ENCODE measurements around the gene ZNG1B. TPM values are rescaled to one million over a fixed set of nuclear protein-coding genes. Genes with fewer than 3 reads are reported as not detected.
"Not testable (repeated sequence)": the region's sequence is repeated elsewhere in the genome, so short reads cannot be mapped to it uniquely, and the experiment has no call there.

ZNG1B gene
- total and polyA plus RNA-seq, 2 of the 13 experiments (the other 11 are each of a cell fraction or from before 2014, with no cell fraction given), result 33.8 to 72.2 TPM

DNA sequence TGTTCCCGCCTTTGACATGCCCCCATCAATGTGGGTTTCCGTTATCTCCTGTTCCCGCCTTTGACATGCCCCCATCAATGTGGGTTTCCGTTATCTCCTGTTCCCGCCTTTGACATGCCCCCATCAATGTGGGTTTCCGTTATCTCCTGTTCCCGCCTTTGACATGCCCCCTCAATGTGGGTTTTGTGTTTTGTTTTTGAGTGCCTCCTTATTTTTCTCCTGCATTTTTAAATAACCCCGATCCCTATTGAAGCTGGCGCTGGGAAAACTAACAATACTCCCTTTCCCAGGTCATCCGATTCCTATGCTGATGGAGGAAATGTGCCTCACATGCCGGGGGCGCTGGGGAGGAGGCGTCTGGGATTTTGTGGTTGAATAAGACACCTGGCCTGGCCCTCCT lies 59.0 kb downstream of the ZNG1B start:
- FAIRE-seq; H3K9me3 ChIP-seq (ENCODE audit: low read length); H3K79me2 ChIP-seq (ENCODE audit: insufficient read depth, low read length); H3K9ac ChIP-seq (ENCODE audit: insufficient read depth, low read depth, low read length); BruUV-seq (replicated peaks); POLR2A ChIA-PET; ATAC-seq; H3K4me3 ChIP-seq (replicated peaks in 1 of 3; ENCODE audit: insufficient read depth in 1 of 3, low read depth in 2 of 3, low read length in 3 of 3); H3K27ac ChIP-seq (ENCODE audit: extremely low read length, insufficient read depth, low read length); H3K4me2 ChIP-seq (ENCODE audit: low read depth, low read length); H3K4me1 ChIP-seq (ENCODE audit: insufficient read depth, low read length); CTCF ChIA-PET (ENCODE audit: low intra/inter-chr PET ratio, low total read pairs); H3K27me3 ChIP-seq (ENCODE audit: control insufficient read depth in 1 of 2, insufficient read depth in 2 of 2, low read length in 2 of 2); H2AFZ ChIP-seq (ENCODE audit: low read length); DNase-seq (ENCODE audit: low spot score); intact Hi-C loops (cut with micrococcal nuclease; ENCODE audit: unreplicated experiment); in situ Hi-C loops (cut with HindIII; ENCODE audit: extremely low pct_ligation_motif_present, low pct_unique_long_range_greater_than_20kb); H3K36me3 ChIP-seq (replicated peaks in 1 of 2; ENCODE audit: control insufficient read depth in 1 of 2, insufficient read depth in 2 of 2, low read length in 2 of 2); H4K20me1 ChIP-seq (ENCODE audit: insufficient read depth, low read length): not testable (repeated sequence)
- 97% methylated on average over 13 of the region's 13 CpGs for WGBS (ENCODE audit: low lambda C conversion rate)

DNA sequence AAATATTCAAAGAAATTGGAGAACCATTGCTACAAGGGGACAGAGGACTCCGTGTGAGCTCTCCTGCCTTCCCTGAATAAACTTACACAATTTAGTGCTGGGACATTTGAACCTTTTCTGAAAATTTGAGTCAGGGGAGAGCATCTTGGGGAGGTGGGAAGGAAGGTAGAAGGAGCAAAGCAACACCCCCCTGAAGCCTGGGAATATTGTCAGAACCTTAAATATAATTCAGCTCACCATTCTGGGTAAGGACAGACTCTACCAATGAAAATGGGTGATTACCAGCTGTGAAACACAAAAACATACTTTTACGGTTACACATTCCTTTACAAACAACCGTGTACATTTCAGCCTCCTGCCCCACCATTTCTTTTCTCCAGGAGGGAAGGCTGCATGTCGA lies 60.9 kb downstream of the ZNG1B start, which contains the start of gene FOXD4L1:
TSS of gene FOXD4L1 (plus strand) at position 301 of the 400 bp plus-strand sequence. CDS start 592 bp downstream, outside the sequence.
- Histone ChIP-seq H3K27me3 (ENCODE audit: control insufficient read depth in 1 of 2, insufficient read depth in 2 of 2, low read length in 2 of 2) (peaks cover 0 to 13% of the 10 kb centered on the region in 2 experiments; a peak in 4 of 5 replicates), H3K4me1 (ENCODE audit: insufficient read depth, low read length) (peaks cover 11% of the 10 kb centered on the region; the same call in 1 of the 2 replicates)
- intact Hi-C loops (cut with micrococcal nuclease; ENCODE audit: unreplicated experiment); H3K4me3 ChIP-seq (replicated peaks in 1 of 3; ENCODE audit: insufficient read depth in 1 of 3, low read depth in 2 of 3, low read length in 3 of 3); H2AFZ ChIP-seq (ENCODE audit: low read length); H3K27ac ChIP-seq (ENCODE audit: extremely low read length, insufficient read depth, low read length); POLR2A ChIA-PET; DNase-seq (ENCODE audit: low spot score); FAIRE-seq; ATAC-seq; CTCF ChIA-PET (ENCODE audit: low intra/inter-chr PET ratio, low total read pairs); H3K9me3 ChIP-seq (ENCODE audit: low read length); H3K36me3 ChIP-seq (replicated peaks in 1 of 2; ENCODE audit: control insufficient read depth in 1 of 2, insufficient read depth in 2 of 2, low read length in 2 of 2); H3K9ac ChIP-seq (ENCODE audit: insufficient read depth, low read depth, low read length); H4K20me1 ChIP-seq (ENCODE audit: insufficient read depth, low read length); in situ Hi-C loops (cut with HindIII; ENCODE audit: extremely low pct_ligation_motif_present, low pct_unique_long_range_greater_than_20kb); H3K79me2 ChIP-seq (ENCODE audit: insufficient read depth, low read length); H3K4me2 ChIP-seq (ENCODE audit: low read depth, low read length): not testable (repeated sequence)
- BruUV-seq (replicated peaks), result TSS peak; percentile 18
- 91% methylated on average over 4 of the region's 4 CpGs for WGBS (ENCODE audit: low lambda C conversion rate)
